PC-9 (cell line): ENCODE results near the gene DLEC1. TPM values are rescaled to one million over a fixed set of nuclear protein-coding genes. Genes with fewer than 3 reads are reported as not detected.

Experiments
- BruUV-seq: library from RNA; stranded (reverse); fragments of 400-500 nt; replicated peaks from 2 replicates; lab custom pipeline; 2021; lab: Mats Ljungman, UMichigan
- CTCF ChIA-PET: fragments of 300-600 bp; sonication (Branson Sonifier 250); formaldehyde crosslinking; loops from one replicate; lab custom pipeline; 2022; ENCODE audit warnings: antibody characterized with exemption; lab: Charles Lee
- POLR2A ChIA-PET: fragments of 300-600 bp; sonication (Branson Sonifier 250); formaldehyde crosslinking; loops from one replicate; lab custom pipeline; 2022; ENCODE audit warnings: antibody characterized with exemption; ENCODE audit not compliant: unreplicated experiment; lab: Charles Lee
- DNase-seq, 2 experiments: peaks; one replicate each; pipeline versions ENCODE4 v3.0.0 to v3.0.0-alpha.2; 2015 to 2022; ENCODE audit warnings: mixed read lengths in 1 of 2
- H2AFZ ChIP-seq: fragments of 200-600 bp; sonication (generic); 2 replicates; pipeline ENCODE4 v1.8.1; 2017; ENCODE audit warnings: antibody characterized with exemption
- H3F3A ChIP-seq: fragments of 200-600 bp; sonication (generic); 2 replicates; pipeline ENCODE4 v1.8.1; 2017; ENCODE audit warnings: antibody characterized with exemption, mild to moderate bottlenecking, low read depth; ENCODE audit not compliant: insufficient read depth
- H3K27ac ChIP-seq: fragments of 200-600 bp; sonication (generic); 2 replicates; pipeline ENCODE4 v1.6.1; 2016; ENCODE audit warnings: mixed run types
- H3K27me3 ChIP-seq: fragments of 200-600 bp; sonication (generic); 2 replicates; pipeline ENCODE4 v1.6.1; 2016; ENCODE audit warnings: low read depth, mixed run types; ENCODE audit not compliant: insufficient read depth
- H3K36me3 ChIP-seq: fragments of 200-600 bp; sonication (generic); 2 replicates; pipeline ENCODE4 v1.6.1; 2016; ENCODE audit warnings: low read depth, mixed run types
- H3K4me1 ChIP-seq: fragments of 200-600 bp; sonication (generic); replicated peaks from 2 replicates; pipeline ENCODE4 v1.6.1; 2016; ENCODE audit warnings: mixed run types; ENCODE audit not compliant: insufficient read depth
- H3K4me2 ChIP-seq: fragments of 200-600 bp; sonication (generic); 2 replicates; pipeline ENCODE4 v1.6.1; 2017; ENCODE audit warnings: mixed run types
- H3K4me3 ChIP-seq: fragments of 200-600 bp; sonication (generic); 2 replicates; pipeline ENCODE4 v1.6.1; 2016; ENCODE audit warnings: mixed run types
- H3K79me2 ChIP-seq: fragments of 200-600 bp; sonication (generic); 2 replicates; pipeline ENCODE4 v1.6.1; 2017; ENCODE audit warnings: low read depth, mixed run types
- H3K9me2 ChIP-seq: fragments of 200-600 bp; sonication (generic); 2 replicates; pipeline ENCODE4 v1.8.1; 2017; ENCODE audit warnings: mild to moderate bottlenecking; ENCODE audit not compliant: insufficient read depth
- H3K9me3 ChIP-seq: fragments of 200-600 bp; sonication (generic); 2 replicates; pipeline ENCODE4 v1.8.1; 2016; ENCODE audit warnings: low read depth; ENCODE audit not compliant: insufficient read depth
- H4K20me1 ChIP-seq: fragments of 200-600 bp; sonication (generic); 2 replicates; pipeline ENCODE4 v1.8.1; 2017; ENCODE audit not compliant: insufficient read depth
- CTCF ChIP-seq: fragments of 200-600 bp; sonication (generic); conservative IDR thresholded peaks from 2 replicates; pipeline ENCODE4 v1.6.1; 2017; ENCODE audit warnings: mixed run types, antibody characterized with exemption, mild to moderate bottlenecking, moderate library complexity
- EZH2 ChIP-seq: fragments of 200-600 bp; sonication (generic); IDR thresholded peaks from 2 replicates; pipeline ENCODE4 v1.8.0; 2017; ENCODE audit warnings: antibody characterized with exemption, low read depth
- intact Hi-C: fragments of 100-400 bp; cut with micrococcal nuclease; formaldehyde crosslinking; loops from one replicate; pipeline ENCODE4 v1.10.0; 2022; ENCODE audit not compliant: unreplicated experiment
- total RNA-seq: library from RNA; stranded (reverse); gene quantifications from 2 replicates; pipeline ENCODE4 v1.2.3, GENCODE V29; 2021

DLEC1 gene
- total RNA-seq, 1 experiment from 2014 or later, result 0.35 TPM

- intact Hi-C loops, result loop anchor here (5.0 kb wide), 2 partner anchors 227 to 263 kb away; partner anchors contain the start of gene XYLB
- H3K9me3 ChIP-seq, result no peaks in the 10 kb centered on the region
- no peak overlapping the region for H3K27ac ChIP-seq
- DNase-seq, result no peak
- no peaks in the 10 kb centered on the region for H3F3A ChIP-seq
- no peaks in the 10 kb centered on the region for H3K4me1 ChIP-seq
- ChIA-PET POLR2A (interaction anchor here (0.6 kb wide), 1 partner anchor 50 kb away, joined by 3 read pairs; no protein-coding TSS in a partner anchor), CTCF (interaction anchor here (0.6 to 1.3 kb wide), 2 partner anchors 94 to 239 kb away, joined by 3 to 12 read pairs; no protein-coding TSS in a partner anchor)
- no TSS peak for BruUV-seq
- no peak overlapping the region for H2AFZ ChIP-seq
- TF ChIP-seq CTCF (no peak), EZH2 (no peak)
- no peaks in the 10 kb centered on the region for H3K36me3 ChIP-seq
- H3K9me2 ChIP-seq, result no peaks in the 10 kb centered on the region
- H4K20me1 ChIP-seq, result no peaks in the 10 kb centered on the region
- no peaks in the 10 kb centered on the region for H3K27me3 ChIP-seq
- no peak overlapping the region for H3K4me2 ChIP-seq
- H3K4me3 ChIP-seq, result no peak overlapping the region
- H3K79me2 ChIP-seq, result no peaks in the 10 kb centered on the region
Measured at GRCh38 chr3:38119821-38120692, 81.0 kb downstream of the DLEC1 start.

GRCh38 chr3:38120693-38121450, 81.9 kb downstream of the DLEC1 start:
- intact Hi-C loops, result no loop called here
- Histone ChIP-seq H2AFZ (no peak overlapping the region), H3K79me2 (no peaks in the 10 kb centered on the region), H3K9me2 (no peaks in the 10 kb centered on the region), H3K4me3 (no peak overlapping the region), H3K4me2 (no peak overlapping the region), H3K27ac (no peak overlapping the region), H3K9me3 (no peaks in the 10 kb centered on the region), H3F3A (no peaks in the 10 kb centered on the region), H3K36me3 (no peaks in the 10 kb centered on the region), H3K4me1 (no peaks in the 10 kb centered on the region), H4K20me1 (no peaks in the 10 kb centered on the region), H3K27me3 (no peaks in the 10 kb centered on the region)
- BruUV-seq, result no TSS peak
- POLR2A ChIA-PET, result no interaction called here
- TF ChIP-seq CTCF (no peak), EZH2 (no peak)
- DNase-seq, result no peak
- CTCF ChIA-PET, result interaction anchor here (0.6 kb wide), 1 partner anchor 239 kb away, joined by 12 read pairs; no protein-coding TSS in a partner anchor

GRCh38 chr3:38121451-38121831, 82.4 kb downstream of the DLEC1 start:
- no peaks in the 10 kb centered on the region for H3K36me3 ChIP-seq

More at GRCh38 chr3:38121451-38121831, 82.4 kb downstream of the DLEC1 start:
- H3K27me3 ChIP-seq, result no peaks in the 10 kb centered on the region
- no peaks in the 10 kb centered on the region for H3K79me2 ChIP-seq
- CTCF ChIA-PET, result no interaction called here
- no peak overlapping the region for H3K4me3 ChIP-seq
- H3F3A ChIP-seq, result no peaks in the 10 kb centered on the region
- no peaks in the 10 kb centered on the region for H3K9me2 ChIP-seq
- POLR2A ChIA-PET, result no interaction called here
- no peak for DNase-seq
- no peaks in the 10 kb centered on the region for H4K20me1 ChIP-seq
- no peak overlapping the region for H3K27ac ChIP-seq
- no peaks in the 10 kb centered on the region for H3K9me3 ChIP-seq
- no peaks in the 10 kb centered on the region for H3K4me1 ChIP-seq
- no TSS peak for BruUV-seq
- no peak for TF ChIP-seq CTCF
- TF ChIP-seq EZH2, result no peak
- H3K4me2 ChIP-seq, result no peak overlapping the region
- H2AFZ ChIP-seq, result no peak overlapping the region
- intact Hi-C loops, result no loop called here
